ENCODE measurements around the gene TMEM150A. TPM values are rescaled to one million over a fixed set of nuclear protein-coding genes. Genes with fewer than 3 reads are reported as not detected.

Gene TMEM150A
- total and polyA plus RNA-seq, 2 of the 13 experiments (the other 11 are each of a cell fraction or from before 2014, with no cell fraction given) = 30.1 to 70.4 TPM

- TF ChIP-seq ZNF615 (CRISPR knock-in tag; IDR thresholded peaks at IDR 0.05; ENCODE audit: borderline replicate concordance) (no peak), NFE2L1 (CRISPR knock-in tag; IDR thresholded peaks at IDR 0.05; ENCODE audit: borderline replicate concordance) (no peak), ZNF468 (CRISPR knock-in tag; IDR thresholded peaks at IDR 0.05) (no peak), ZFP41 (CRISPR knock-in tag; IDR thresholded peaks at IDR 0.05; ENCODE audit: borderline replicate concordance) (no peak), ZNF709 (CRISPR knock-in tag; IDR thresholded peaks at IDR 0.05) (no peak), HOXA3 (CRISPR knock-in tag; IDR thresholded peaks at IDR 0.05) (0 out of 2 replicates have a peak, but pooled peaks have one; percentile 36), KLF16 (CRISPR knock-in tag; IDR thresholded peaks at IDR 0.05) (peak in 1 of 2 experiments; percentile 54; a peak in 1 of 4 replicates), SMAD1 (CRISPR knock-in tag; IDR thresholded peaks at IDR 0.05; ENCODE audit: borderline replicate concordance, low read depth) (no peak), PAX8 (CRISPR knock-in tag; IDR thresholded peaks at IDR 0.05; ENCODE audit: borderline replicate concordance) (no peak)
- TF ChIP-seq, protein P1, sequence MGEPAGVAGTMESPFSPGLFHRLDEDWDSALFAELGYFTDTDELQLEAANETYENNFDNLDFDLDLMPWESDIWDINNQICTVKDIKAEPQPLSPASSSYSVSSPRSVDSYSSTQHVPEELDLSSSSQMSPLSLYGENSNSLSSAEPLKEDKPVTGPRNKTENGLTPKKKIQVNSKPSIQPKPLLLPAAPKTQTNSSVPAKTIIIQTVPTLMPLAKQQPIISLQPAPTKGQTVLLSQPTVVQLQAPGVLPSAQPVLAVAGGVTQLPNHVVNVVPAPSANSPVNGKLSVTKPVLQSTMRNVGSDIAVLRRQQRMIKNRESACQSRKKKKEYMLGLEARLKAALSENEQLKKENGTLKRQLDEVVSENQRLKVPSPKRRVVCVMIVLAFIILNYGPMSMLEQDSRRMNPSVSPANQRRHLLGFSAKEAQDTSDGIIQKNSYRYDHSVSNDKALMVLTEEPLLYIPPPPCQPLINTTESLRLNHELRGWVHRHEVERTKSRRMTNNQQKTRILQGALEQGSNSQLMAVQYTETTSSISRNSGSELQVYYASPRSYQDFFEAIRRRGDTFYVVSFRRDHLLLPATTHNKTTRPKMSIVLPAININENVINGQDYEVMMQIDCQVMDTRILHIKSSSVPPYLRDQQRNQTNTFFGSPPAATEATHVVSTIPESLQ (CRISPR knock-in tag; conservative IDR thresholded peaks at IDR 0.05) = no peak
Measured at GRCh38 chr2:85589982-85590791, 12.3 kb downstream of the TMEM150A start (continued).

DNA sequence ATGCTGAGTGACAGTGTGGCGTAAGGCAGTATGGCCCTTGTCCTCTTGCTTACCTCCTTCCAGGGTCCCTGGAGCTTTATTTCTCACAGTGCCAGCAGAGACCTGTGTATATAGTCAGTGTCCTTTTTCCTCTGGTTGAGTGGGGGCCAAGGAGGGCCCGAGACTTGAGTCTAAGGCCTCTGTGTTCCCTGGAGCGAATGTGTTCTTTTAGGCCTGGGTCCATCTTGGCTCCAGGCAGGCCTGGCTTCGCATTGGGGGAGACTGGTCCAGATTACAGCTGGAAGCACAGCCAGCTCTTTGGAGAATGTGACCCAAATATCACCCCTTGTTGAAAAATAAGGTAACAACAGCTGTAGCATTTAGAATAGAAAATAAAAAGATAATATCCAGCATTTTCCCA lies 13.3 kb downstream of the TMEM150A start:
- no peaks in the 10 kb centered on the region for H4K20me1 ChIP-seq (ENCODE audit: insufficient read depth, low read length)
- no peak overlapping the region for H3K4me3 ChIP-seq (replicated peaks in 1 of 3; ENCODE audit: insufficient read depth in 1 of 3, low read depth in 2 of 3, low read length in 3 of 3)
- H2AFZ ChIP-seq (ENCODE audit: low read length) = no peak overlapping the region
- ATAC-seq = no peak
- in situ Hi-C loops (cut with HindIII; ENCODE audit: extremely low pct_ligation_motif_present, low pct_unique_long_range_greater_than_20kb) (no loop called here), intact Hi-C loops (cut with micrococcal nuclease; ENCODE audit: unreplicated experiment) (no loop called here)
- WGBS (ENCODE audit: low lambda C conversion rate) = 87% methylated on average over 4 of the region's 4 CpGs
- POLR2A ChIA-PET = interaction anchor here (22.7 to 25.9 kb wide), 2 partner anchors 16 to 31 kb away, joined by 645 to 795 read pairs; partner anchors contain the start of genes C2orf68, GGCX, RNF181 and TMEM150A
- no peaks in the 10 kb centered on the region for H3K36me3 ChIP-seq (replicated peaks in 1 of 2; ENCODE audit: control insufficient read depth in 1 of 2, insufficient read depth in 2 of 2, low read length in 2 of 2)
- no TSS peak for BruUV-seq (replicated peaks)
- H3K27me3 ChIP-seq (ENCODE audit: control insufficient read depth in 1 of 2, insufficient read depth in 2 of 2, low read length in 2 of 2) = no peaks in the 10 kb centered on the region
- H3K4me1 ChIP-seq (ENCODE audit: insufficient read depth, low read length) = peaks cover 97% of the 10 kb centered on the region
- FAIRE-seq = no peak
- no peaks in the 10 kb centered on the region for H3K9me3 ChIP-seq (ENCODE audit: low read length)
- DNase-seq (ENCODE audit: low spot score) = no peak
- no peak overlapping the region for H3K4me2 ChIP-seq (ENCODE audit: low read depth, low read length)
- no peak overlapping the region for H3K27ac ChIP-seq (ENCODE audit: extremely low read length, insufficient read depth, low read length)
- no peak overlapping the region for H3K9ac ChIP-seq (ENCODE audit: insufficient read depth, low read depth, low read length)
- H3K79me2 ChIP-seq (ENCODE audit: insufficient read depth, low read length) = no peaks in the 10 kb centered on the region
- CTCF ChIA-PET (ENCODE audit: low intra/inter-chr PET ratio, low total read pairs) = no interaction called here
- no peak for TF ChIP-seq ELF3 (CRISPR knock-in tag; IDR thresholded peaks at IDR 0.05)
- TF ChIP-seq, protein P2, sequence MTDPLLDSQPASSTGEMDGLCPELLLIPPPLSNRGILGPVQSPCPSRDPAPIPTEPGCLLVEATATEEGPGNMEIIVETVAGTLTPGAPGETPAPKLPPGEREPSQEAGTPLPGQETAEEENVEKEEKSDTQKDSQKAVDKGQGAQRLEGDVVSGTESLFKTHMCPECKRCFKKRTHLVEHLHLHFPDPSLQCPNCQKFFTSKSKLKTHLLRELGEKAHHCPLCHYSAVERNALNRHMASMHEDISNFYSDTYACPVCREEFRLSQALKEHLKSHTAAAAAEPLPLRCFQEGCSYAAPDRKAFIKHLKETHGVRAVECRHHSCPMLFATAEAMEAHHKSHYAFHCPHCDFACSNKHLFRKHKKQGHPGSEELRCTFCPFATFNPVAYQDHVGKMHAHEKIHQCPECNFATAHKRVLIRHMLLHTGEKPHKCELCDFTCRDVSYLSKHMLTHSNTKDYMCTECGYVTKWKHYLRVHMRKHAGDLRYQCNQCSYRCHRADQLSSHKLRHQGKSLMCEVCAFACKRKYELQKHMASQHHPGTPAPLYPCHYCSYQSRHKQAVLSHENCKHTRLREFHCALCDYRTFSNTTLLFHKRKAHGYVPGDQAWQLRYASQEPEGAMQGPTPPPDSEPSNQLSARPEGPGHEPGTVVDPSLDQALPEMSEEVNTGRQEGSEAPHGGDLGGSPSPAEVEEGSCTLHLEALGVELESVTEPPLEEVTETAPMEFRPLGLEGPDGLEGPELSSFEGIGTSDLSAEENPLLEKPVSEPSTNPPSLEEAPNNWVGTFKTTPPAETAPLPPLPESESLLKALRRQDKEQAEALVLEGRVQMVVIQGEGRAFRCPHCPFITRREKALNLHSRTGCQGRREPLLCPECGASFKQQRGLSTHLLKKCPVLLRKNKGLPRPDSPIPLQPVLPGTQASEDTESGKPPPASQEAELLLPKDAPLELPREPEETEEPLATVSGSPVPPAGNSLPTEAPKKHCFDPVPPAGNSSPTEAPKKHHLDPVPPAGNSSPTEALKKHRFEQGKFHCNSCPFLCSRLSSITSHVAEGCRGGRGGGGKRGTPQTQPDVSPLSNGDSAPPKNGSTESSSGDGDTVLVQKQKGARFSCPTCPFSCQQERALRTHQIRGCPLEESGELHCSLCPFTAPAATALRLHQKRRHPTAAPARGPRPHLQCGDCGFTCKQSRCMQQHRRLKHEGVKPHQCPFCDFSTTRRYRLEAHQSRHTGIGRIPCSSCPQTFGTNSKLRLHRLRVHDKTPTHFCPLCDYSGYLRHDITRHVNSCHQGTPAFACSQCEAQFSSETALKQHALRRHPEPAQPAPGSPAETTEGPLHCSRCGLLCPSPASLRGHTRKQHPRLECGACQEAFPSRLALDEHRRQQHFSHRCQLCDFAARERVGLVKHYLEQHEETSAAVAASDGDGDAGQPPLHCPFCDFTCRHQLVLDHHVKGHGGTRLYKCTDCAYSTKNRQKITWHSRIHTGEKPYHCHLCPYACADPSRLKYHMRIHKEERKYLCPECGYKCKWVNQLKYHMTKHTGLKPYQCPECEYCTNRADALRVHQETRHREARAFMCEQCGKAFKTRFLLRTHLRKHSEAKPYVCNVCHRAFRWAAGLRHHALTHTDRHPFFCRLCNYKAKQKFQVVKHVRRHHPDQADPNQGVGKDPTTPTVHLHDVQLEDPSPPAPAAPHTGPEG (CRISPR knock-in tag; IDR thresholded peaks at IDR 0.05) = no peak
- TF ChIP-seq SRF (IDR thresholded peaks at IDR 0.05; ENCODE audit: low read depth, low read length) = no peak
- no peak for TF ChIP-seq WIZ (CRISPR knock-in tag; IDR thresholded peaks at IDR 0.05)
- TF ChIP-seq HNF4A (CRISPR knock-in tag; IDR thresholded peaks at IDR 0.05) = no peak
- TF ChIP-seq NCOA1 (CRISPR knock-in tag; IDR thresholded peaks at IDR 0.05) = no peak
